ENCODE data around the gene KLHL40.

The KLHL40 gene, protein sequence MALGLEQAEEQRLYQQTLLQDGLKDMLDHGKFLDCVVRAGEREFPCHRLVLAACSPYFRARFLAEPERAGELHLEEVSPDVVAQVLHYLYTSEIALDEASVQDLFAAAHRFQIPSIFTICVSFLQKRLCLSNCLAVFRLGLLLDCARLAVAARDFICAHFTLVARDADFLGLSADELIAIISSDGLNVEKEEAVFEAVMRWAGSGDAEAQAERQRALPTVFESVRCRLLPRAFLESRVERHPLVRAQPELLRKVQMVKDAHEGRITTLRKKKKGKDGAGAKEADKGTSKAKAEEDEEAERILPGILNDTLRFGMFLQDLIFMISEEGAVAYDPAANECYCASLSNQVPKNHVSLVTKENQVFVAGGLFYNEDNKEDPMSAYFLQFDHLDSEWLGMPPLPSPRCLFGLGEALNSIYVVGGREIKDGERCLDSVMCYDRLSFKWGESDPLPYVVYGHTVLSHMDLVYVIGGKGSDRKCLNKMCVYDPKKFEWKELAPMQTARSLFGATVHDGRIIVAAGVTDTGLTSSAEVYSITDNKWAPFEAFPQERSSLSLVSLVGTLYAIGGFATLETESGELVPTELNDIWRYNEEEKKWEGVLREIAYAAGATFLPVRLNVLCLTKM

GRCh38 chr3:42685363-42685881, at the start of gene KLHL40:
Gene KLHL40 (plus strand): TSS chr3:42685537. CDS start chr3:42685619, 82 bp downstream.
- FAIRE-seq (no peak), DNase-seq (ENCODE audit: low spot score) (no peak)

GRCh38 chr3:42637001-42637400, 48.3 kb upstream of the KLHL40 start:
- FAIRE-seq = no peak
- no peak for DNase-seq (ENCODE audit: low spot score)

GRCh38 chr3:42638339-42638842, 46.9 kb upstream of the KLHL40 start:
- FAIRE-seq (no peak), DNase-seq (ENCODE audit: low spot score) (no peak)

DNA sequence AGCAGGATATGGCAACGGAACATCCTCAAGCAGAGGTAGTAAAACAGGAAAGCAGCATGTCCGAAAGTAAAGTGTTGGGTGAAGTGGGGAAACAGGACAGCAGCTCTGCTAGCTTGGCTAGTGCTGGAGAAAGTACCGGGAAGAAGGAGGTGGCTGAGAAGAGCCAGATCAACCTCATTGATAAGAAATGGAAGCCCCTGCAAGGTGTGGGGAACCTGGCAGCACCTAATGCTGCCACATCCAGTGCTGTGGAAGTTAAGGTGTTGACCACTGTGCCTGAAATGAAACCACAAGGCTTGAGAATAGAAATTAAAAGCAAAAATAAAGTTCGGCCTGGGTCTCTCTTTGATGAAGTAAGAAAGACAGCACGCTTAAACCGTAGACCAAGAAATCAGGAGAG, 46.1 kb upstream of the KLHL40 start:
- DNase-seq (ENCODE audit: low spot score) (no peak), FAIRE-seq (no peak)

GRCh38 chr3:42640129-42640528, 45.2 kb upstream of the KLHL40 start:
- no peak for FAIRE-seq
- no peak for DNase-seq (ENCODE audit: low spot score)

- FAIRE-seq = no peak
- DNase-seq (ENCODE audit: low spot score) = no peak
These were observed 44.5 kb upstream of the KLHL40 start for GRCh38 chr3:42640771-42641370.

GRCh38 chr3:42647821-42648459, 37.4 kb upstream of the KLHL40 start:
- DNase-seq (ENCODE audit: low spot score) (no peak), FAIRE-seq (peak; percentile 32)

GRCh38 chr3:42649006-42649405, 36.3 kb upstream of the KLHL40 start:
- DNase-seq (ENCODE audit: low spot score) (no peak), FAIRE-seq (no peak)

GRCh38 chr3:42649783-42650182, 35.6 kb upstream of the KLHL40 start:
- FAIRE-seq (no peak), DNase-seq (ENCODE audit: low spot score) (no peak)

DNA sequence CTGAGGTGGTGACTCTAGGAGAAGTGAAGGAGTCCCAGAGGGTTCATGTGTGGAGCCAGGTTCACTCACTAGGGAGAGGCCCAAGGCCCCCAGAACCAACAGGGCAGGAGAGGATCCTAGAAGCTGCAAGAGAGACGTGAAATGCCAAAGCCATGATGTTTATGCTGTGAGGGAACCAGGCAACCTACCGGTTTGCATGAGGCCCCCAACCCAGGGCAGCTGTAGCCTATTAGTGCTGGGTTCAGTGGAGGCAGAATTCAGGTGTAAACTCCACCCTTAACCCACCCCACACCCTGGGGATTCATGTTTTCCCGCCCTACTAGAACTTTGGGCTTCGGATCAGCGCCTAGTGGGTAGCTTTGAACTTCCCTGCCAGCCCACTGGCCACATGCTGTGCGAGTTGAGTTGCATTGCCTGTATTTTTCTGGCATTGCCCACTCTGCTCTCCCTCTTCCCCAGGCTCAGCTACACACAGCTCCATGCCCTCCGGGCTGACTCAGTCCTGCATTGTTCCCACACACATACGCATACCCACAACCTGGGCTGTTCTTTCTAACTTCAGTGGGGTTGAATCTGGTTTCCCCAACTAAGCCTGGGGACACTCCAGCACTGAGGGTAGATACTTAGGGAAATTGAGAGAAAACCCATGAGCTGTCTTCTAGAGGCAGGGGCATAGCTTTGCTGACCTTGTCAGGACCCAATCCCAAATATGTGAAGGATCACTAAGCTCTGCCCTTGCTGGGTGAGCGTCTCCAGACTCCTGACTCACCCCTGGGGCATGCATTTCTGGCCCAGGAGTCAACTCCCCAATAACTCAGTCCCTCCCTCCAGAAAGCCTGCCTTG, 33.9 kb upstream of the KLHL40 start:
- DNase-seq (ENCODE audit: low spot score) = no peak

DNA sequence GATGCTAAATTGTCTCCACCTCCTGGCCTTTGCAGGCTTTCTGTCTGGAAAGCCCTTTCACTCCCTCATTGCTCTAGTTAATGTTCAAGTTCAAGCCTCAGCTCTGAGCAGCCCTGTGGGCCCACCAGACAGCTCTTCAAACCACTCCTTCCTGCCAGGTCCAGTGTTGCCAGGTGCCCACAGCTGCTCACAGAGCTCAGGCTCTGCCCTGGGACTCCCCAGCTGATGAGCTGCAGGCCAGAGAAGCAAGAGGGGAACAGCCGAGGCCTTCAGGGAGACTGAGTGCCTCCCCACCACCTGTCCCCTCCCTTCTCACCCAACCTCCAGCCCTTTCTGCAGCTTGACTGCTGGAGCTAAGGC, 33.1 kb upstream of the KLHL40 start:
- peak; percentile 40 for FAIRE-seq

More for the DNA sequence above, 33.9 kb upstream of the KLHL40 start:
- FAIRE-seq = peak; percentile 61

DNA sequence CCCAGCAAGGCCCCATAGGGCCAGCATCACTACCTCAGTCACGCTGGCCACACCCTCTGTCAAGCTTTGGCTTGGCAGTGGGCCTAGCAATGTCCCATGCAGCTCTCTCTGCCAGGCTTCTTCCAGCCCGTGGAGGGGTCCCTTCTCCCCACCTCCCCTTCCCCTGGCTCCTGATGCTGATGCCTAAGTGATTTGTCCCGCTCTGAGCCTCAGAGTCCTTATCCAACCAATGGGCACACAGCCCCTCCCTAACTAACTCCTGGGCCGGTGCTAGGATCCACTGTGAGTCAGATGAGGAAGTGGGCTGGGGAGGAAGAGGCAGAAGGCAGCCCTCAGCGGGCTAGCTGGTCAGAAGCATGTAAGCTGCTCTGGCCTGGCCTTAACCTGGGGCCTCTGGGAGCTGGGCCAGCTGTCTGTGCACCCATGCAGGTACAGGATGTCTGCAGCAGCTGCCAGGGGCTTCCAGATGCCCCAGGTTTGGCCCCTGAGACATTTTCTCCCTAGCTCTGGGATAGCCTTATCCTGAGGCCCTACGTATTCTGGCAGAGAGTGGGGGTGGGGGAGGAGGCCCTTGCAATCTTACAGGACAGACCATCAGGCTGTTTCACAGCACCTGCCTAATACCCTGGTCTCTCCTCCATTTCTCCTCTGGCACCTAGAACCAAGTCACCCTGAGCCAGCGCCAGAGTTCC, 32.6 kb upstream of the KLHL40 start:
- peak; percentile 85 for DNase-seq (ENCODE audit: low spot score)

More for the DNA sequence above, 33.1 kb upstream of the KLHL40 start:
- DNase-seq (ENCODE audit: low spot score) = no peak

GRCh38 chr3:42653303-42653559, 32.1 kb upstream of the KLHL40 start:
- DNase-seq (ENCODE audit: low spot score) (no peak), FAIRE-seq (no peak)

More for the DNA sequence above, 32.6 kb upstream of the KLHL40 start:
- peak; percentile 88 for FAIRE-seq

- FAIRE-seq (no peak), DNase-seq (ENCODE audit: low spot score) (no peak)
These were observed 31.6 kb upstream of the KLHL40 start, which contains the start of gene ZBTB47 for GRCh38 chr3:42653560-42654330. Gene ZBTB47 (plus strand): TSS chr3:42653697. CDS start chr3:42658356, 4,659 bp downstream.

DNA sequence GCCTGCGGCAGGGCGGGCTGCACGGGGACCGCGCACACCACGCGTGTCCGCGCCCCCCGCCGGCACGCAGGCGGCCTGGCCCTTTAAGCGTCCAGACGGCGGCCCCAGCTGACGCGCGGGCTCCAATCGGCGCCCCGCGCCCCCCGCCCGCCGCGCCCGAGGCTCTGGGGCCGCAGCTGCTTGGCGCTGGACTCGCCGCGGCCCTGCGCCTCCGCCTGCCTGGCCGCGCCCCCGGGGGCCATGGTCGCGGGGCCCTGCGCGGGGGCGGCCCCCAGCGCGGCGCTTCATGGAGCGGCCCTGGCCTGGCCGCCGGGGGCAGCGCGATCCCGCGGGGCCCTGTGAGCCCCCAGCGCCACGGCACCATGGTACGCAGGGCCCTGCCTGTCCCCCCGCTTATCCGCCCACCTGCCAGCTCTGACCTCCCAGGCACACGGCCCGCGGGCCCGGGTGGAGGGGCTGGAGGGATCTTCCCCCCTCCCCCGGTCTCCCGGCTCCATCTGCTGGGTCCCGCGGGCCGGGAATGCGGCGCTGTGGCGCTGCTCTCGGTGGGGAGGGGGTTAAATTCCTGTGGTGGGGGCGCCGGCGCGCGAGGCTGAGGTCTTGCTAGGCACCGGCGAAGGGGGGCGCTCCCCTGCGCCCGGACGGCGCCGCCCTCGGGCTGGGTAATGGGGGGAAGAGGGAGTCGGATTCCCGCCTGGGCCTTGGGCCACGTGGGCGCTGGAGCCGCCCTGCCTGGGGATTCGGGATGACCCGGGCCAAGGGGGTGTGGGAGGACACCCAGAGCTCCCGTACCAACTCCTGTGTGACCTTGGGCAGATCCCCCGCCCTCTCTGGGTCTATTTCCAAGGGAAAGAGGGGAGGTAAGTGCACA, 30.8 kb upstream of the KLHL40 start:
- FAIRE-seq (peak; percentile 74), DNase-seq (ENCODE audit: low spot score) (peak; percentile 71)

GRCh38 chr3:42655331-42655888, 29.9 kb upstream of the KLHL40 start:
- DNase-seq (ENCODE audit: low spot score) = no peak
- peak; percentile 93 for FAIRE-seq

GRCh38 chr3:42655980-42656679, 29.2 kb upstream of the KLHL40 start:
- no peak for FAIRE-seq
- no peak for DNase-seq (ENCODE audit: low spot score)

All from urothelium cell line (cell line).